ENCODE measurements around the gene FAM227A. TPM values are rescaled to one million over a fixed set of nuclear protein-coding genes. Genes with fewer than 3 reads are reported as not detected.

The FAM227A gene
- total and polyA plus RNA-seq, 2 of the 13 experiments (the other 11 are each of a cell fraction or from before 2014, with no cell fraction given): 1.0 to 1.5 TPM

GRCh38 chr22:38681582-38682335 is 25.6 kb upstream of the FAM227A start, which contains the start of gene TOMM22 (continued):
- TF ChIP-seq, protein P1, sequence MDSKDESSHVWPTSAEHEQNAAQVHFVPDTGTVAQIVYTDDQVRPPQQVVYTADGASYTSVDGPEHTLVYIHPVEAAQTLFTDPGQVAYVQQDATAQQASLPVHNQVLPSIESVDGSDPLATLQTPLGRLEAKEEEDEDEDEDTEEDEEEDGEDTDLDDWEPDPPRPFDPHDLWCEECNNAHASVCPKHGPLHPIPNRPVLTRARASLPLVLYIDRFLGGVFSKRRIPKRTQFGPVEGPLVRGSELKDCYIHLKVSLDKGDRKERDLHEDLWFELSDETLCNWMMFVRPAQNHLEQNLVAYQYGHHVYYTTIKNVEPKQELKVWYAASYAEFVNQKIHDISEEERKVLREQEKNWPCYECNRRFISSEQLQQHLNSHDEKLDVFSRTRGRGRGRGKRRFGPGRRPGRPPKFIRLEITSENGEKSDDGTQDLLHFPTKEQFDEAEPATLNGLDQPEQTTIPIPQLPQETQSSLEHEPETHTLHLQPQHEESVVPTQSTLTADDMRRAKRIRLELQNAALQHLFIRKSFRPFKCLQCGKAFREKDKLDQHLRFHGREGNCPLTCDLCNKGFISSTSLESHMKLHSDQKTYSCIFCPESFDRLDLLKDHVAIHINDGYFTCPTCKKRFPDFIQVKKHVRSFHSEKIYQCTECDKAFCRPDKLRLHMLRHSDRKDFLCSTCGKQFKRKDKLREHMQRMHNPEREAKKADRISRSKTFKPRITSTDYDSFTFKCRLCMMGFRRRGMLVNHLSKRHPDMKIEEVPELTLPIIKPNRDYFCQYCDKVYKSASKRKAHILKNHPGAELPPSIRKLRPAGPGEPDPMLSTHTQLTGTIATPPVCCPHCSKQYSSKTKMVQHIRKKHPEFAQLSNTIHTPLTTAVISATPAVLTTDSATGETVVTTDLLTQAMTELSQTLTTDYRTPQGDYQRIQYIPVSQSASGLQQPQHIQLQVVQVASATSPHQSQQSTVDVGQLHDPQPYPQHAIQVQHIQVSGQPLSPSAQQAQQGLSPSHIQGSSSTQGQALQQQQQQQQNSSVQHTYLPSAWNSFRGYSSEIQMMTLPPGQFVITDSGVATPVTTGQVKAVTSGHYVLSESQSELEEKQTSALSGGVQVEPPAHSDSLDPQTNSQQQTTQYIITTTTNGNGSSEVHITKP (CRISPR knock-in tag; IDR thresholded peaks at IDR 0.05; ENCODE audit: low read depth): peak; percentile 86
- TF ChIP-seq POLR2AphosphoS5 (IDR thresholded peaks at IDR 0.05; ENCODE audit: low read depth, low read length): peak; percentile 91
- TF ChIP-seq ZNF720 (CRISPR knock-in tag; IDR thresholded peaks at IDR 0.05): 0 out of 2 replicates have a peak, but pooled peaks have one; percentile 66
- TF ChIP-seq NCOA2 (CRISPR knock-in tag; IDR thresholded peaks at IDR 0.05): peak; percentile 66
- TF ChIP-seq TBX3 (IDR thresholded peaks at IDR 0.05; ENCODE audit: borderline replicate concordance): no peak
- peak; percentile 97 for TF ChIP-seq ZNF766 (CRISPR knock-in tag; IDR thresholded peaks at IDR 0.05; ENCODE audit: borderline replicate concordance)
- TF ChIP-seq ZNF737 (CRISPR knock-in tag; IDR thresholded peaks at IDR 0.05; ENCODE audit: borderline replicate concordance): peak; percentile 88; the same call in 1 of the 2 replicates
- TF ChIP-seq ZSCAN20 (CRISPR knock-in tag; IDR thresholded peaks at IDR 0.05; ENCODE audit: borderline replicate concordance): no peak
- no peak for TF ChIP-seq ZFYVE20 (CRISPR knock-in tag; IDR thresholded peaks at IDR 0.05; ENCODE audit: borderline replicate concordance, low read depth)
- no peak for TF ChIP-seq GTF3A (CRISPR knock-in tag; conservative IDR thresholded peaks at IDR 0.05)
- TF ChIP-seq ZNF546 (CRISPR knock-in tag; conservative IDR thresholded peaks at IDR 0.05): 0 out of 2 replicates have a peak, but pooled peaks have one; percentile 62
- TF ChIP-seq WIZ (CRISPR knock-in tag; IDR thresholded peaks at IDR 0.05): peak; percentile 71; the same call in 1 of the 2 replicates
- peak; percentile 90; the same call in 1 of the 2 replicates for TF ChIP-seq ZNF773 (CRISPR knock-in tag; IDR thresholded peaks at IDR 0.05; ENCODE audit: borderline replicate concordance)
- TF ChIP-seq, protein P2, sequence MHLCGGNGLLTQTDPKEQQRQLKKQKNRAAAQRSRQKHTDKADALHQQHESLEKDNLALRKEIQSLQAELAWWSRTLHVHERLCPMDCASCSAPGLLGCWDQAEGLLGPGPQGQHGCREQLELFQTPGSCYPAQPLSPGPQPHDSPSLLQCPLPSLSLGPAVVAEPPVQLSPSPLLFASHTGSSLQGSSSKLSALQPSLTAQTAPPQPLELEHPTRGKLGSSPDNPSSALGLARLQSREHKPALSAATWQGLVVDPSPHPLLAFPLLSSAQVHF (CRISPR knock-in tag; IDR thresholded peaks at IDR 0.05): no peak
- peak; percentile 3; the same call in 1 of the 2 replicates for TF ChIP-seq ZNF629 (CRISPR knock-in tag; conservative IDR thresholded peaks at IDR 0.05)
- no peak for TF ChIP-seq ATM (IDR thresholded peaks at IDR 0.05; ENCODE audit: borderline replicate concordance)
- TF ChIP-seq KDM1A (CRISPR knock-in tag; IDR thresholded peaks at IDR 0.05): 0 out of 2 replicates have a peak, but pooled peaks have one; percentile 29
- TF ChIP-seq, protein P3, sequence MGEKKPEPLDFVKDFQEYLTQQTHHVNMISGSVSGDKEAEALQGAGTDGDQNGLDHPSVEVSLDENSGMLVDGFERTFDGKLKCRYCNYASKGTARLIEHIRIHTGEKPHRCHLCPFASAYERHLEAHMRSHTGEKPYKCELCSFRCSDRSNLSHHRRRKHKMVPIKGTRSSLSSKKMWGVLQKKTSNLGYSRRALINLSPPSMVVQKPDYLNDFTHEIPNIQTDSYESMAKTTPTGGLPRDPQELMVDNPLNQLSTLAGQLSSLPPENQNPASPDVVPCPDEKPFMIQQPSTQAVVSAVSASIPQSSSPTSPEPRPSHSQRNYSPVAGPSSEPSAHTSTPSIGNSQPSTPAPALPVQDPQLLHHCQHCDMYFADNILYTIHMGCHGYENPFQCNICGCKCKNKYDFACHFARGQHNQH (CRISPR knock-in tag; IDR thresholded peaks at IDR 0.05): peak; percentile 95; the same call in 1 of the 2 replicates
- TF ChIP-seq ZNF280B (CRISPR knock-in tag; IDR thresholded peaks at IDR 0.05; ENCODE audit: borderline replicate concordance): peak; percentile 24; the same call in 1 of the 2 replicates
- TF ChIP-seq ZNF44 (CRISPR knock-in tag; IDR thresholded peaks at IDR 0.05): peak; percentile 91; the same call in 1 of the 2 replicates
- TF ChIP-seq, protein P4, sequence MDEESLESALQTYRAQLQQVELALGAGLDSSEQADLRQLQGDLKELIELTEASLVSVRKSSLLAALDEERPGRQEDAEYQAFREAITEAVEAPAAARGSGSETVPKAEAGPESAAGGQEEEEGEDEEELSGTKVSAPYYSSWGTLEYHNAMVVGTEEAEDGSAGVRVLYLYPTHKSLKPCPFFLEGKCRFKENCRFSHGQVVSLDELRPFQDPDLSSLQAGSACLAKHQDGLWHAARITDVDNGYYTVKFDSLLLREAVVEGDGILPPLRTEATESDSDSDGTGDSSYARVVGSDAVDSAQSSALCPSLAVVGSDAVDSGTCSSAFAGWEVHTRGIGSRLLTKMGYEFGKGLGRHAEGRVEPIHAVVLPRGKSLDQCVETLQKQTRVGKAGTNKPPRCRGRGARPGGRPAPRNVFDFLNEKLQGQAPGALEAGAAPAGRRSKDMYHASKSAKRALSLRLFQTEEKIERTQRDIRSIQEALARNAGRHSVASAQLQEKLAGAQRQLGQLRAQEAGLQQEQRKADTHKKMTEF (CRISPR knock-in tag; IDR thresholded peaks at IDR 0.05): peak; percentile 98

All from HepG2 (cell line).